Measurements from ENCODE around the gene MMS22L. TPM values are rescaled to one million over a fixed set of nuclear protein-coding genes. Genes with fewer than 3 reads are reported as not detected.

The MMS22L gene
- polyA plus RNA-seq, 1 donor (not counting 4 experiments of a cell fraction or from before 2014, with no cell fraction given), result 14.3 TPM

- Histone ChIP-seq H3K9me1 (ENCODE audit: control insufficient read depth, extremely low read depth, insufficient read depth, low read length) (no peaks in the 10 kb centered on the region), H3K27ac (ENCODE audit: control insufficient read depth, insufficient read depth, low read length) (no peak overlapping the region), H3K79me2 (ENCODE audit: control insufficient read depth, insufficient read depth, low read length) (no peaks in the 10 kb centered on the region), H2AFZ (ENCODE audit: control insufficient read depth, low read length) (no peak overlapping the region), H3K9me3 (ENCODE audit: control insufficient read depth, low read depth, low read length) (no peaks in the 10 kb centered on the region), H3K9ac (ENCODE audit: control insufficient read depth, extremely low read depth, insufficient read depth, low read length) (no peak overlapping the region), H3K4me1 (ENCODE audit: control insufficient read depth, extremely low read depth, insufficient read depth, low read length) (peaks cover 6% of the 10 kb centered on the region), H3K36me3 (ENCODE audit: control insufficient read depth in 2 of 2, extremely low read depth in 1 of 2, insufficient read depth in 2 of 2, low read length in 2 of 2) (peaks cover 0 to 2% of the 10 kb centered on the region in 2 experiments), H3K4me3 (ENCODE audit: control insufficient read depth in 2 of 3, extremely low read depth in 1 of 3, insufficient read depth in 2 of 3, low read depth in 1 of 3, low read length in 3 of 3) (no peak overlapping the region), H3K27me3 (ENCODE audit: control insufficient read depth, extremely low read depth, insufficient read depth, low read length) (no peaks in the 10 kb centered on the region), H3K4me2 (ENCODE audit: control insufficient read depth, extremely low read depth, insufficient read depth, low read depth, low read length) (no peak overlapping the region), H4K20me1 (ENCODE audit: control insufficient read depth, extremely low read depth, insufficient read depth, low read length) (no peaks in the 10 kb centered on the region)
- FAIRE-seq (no peak), DNase-seq (ENCODE audit: low read depth, low spot score) (no peak)
- TF ChIP-seq CTCF (optimal IDR thresholded peaks at IDR 0.05 in 1 of 3, IDR thresholded peaks at IDR 0.05 in 1 of 3, conservative IDR thresholded peaks at IDR 0.05 in 1 of 3; ENCODE audit: extremely low read depth in 1 of 3, insufficient read depth in 2 of 3, low read length in 3 of 3) (no peak), EZH2 (IDR thresholded peaks at IDR 0.05; ENCODE audit: low read length) (no peak)
- dilution Hi-C loops (cut with MboI; ENCODE audit: extremely low pct_ligation_motif_present, low sequenced_read_pairs), result no loop called here
Observed at GRCh38 chr6:97151601-97152000, 131.4 kb downstream of the MMS22L start.

DNA sequence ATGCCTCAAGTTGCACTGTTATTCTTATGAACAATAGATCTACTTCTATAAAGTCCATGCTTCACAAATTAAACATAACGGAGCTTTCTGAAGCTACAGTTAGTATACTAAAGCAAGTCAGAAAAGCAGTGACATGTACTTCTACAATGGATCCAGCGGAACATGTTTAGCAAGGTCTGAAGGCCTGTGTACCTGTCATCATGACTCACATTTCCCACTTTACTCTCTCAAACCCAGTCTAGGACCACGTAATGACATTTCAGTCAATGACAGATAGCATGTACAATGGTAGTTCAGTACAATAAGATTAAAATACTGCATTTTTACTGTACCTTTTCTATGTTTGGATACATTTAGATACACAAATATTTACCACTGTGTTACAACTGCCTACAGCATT, 132.1 kb downstream of the MMS22L start:
- Histone ChIP-seq H3K9me3 (ENCODE audit: control insufficient read depth, low read depth, low read length) (no peaks in the 10 kb centered on the region), H3K4me2 (ENCODE audit: control insufficient read depth, extremely low read depth, insufficient read depth, low read depth, low read length) (no peak overlapping the region), H3K9ac (ENCODE audit: control insufficient read depth, extremely low read depth, insufficient read depth, low read length) (no peak overlapping the region), H2AFZ (ENCODE audit: control insufficient read depth, low read length) (no peak overlapping the region), H4K20me1 (ENCODE audit: control insufficient read depth, extremely low read depth, insufficient read depth, low read length) (no peaks in the 10 kb centered on the region), H3K27me3 (ENCODE audit: control insufficient read depth, extremely low read depth, insufficient read depth, low read length) (no peaks in the 10 kb centered on the region), H3K79me2 (ENCODE audit: control insufficient read depth, insufficient read depth, low read length) (no peaks in the 10 kb centered on the region), H3K9me1 (ENCODE audit: control insufficient read depth, extremely low read depth, insufficient read depth, low read length) (no peaks in the 10 kb centered on the region), H3K27ac (ENCODE audit: control insufficient read depth, insufficient read depth, low read length) (no peak overlapping the region), H3K36me3 (ENCODE audit: control insufficient read depth in 2 of 2, extremely low read depth in 1 of 2, insufficient read depth in 2 of 2, low read length in 2 of 2) (peaks cover 0 to 2% of the 10 kb centered on the region in 2 experiments), H3K4me1 (ENCODE audit: control insufficient read depth, extremely low read depth, insufficient read depth, low read length) (peaks cover 6% of the 10 kb centered on the region), H3K4me3 (ENCODE audit: control insufficient read depth in 2 of 3, extremely low read depth in 1 of 3, insufficient read depth in 2 of 3, low read depth in 1 of 3, low read length in 3 of 3) (no peak overlapping the region)
- dilution Hi-C loops (cut with MboI; ENCODE audit: extremely low pct_ligation_motif_present, low sequenced_read_pairs), result no loop called here
- DNase-seq (ENCODE audit: low read depth, low spot score), result no peak
- no peak for FAIRE-seq
- TF ChIP-seq CTCF (optimal IDR thresholded peaks at IDR 0.05 in 1 of 3, IDR thresholded peaks at IDR 0.05 in 1 of 3, conservative IDR thresholded peaks at IDR 0.05 in 1 of 3; ENCODE audit: extremely low read depth in 1 of 3, insufficient read depth in 2 of 3, low read length in 3 of 3) (no peak), EZH2 (IDR thresholded peaks at IDR 0.05; ENCODE audit: low read length) (no peak)
